Neural cell (in vitro differentiated cells): Measurements from ENCODE around the gene MICAL2. TPM values are rescaled to one million over a fixed set of nuclear protein-coding genes. Genes with fewer than 3 reads are reported as not detected.

Experiments used
- H2AFZ ChIP-seq: fragments of 200-600, 300-800 bp; sonication (generic), shearing (Covaris generic); 2 replicates; pipeline ENCODE4 v1.6.0; 2014; ENCODE audit warnings: low read depth, mild to moderate bottlenecking, antibody characterized with exemption, low read length, moderate library complexity
- H3F3A ChIP-seq: fragments of 200-600 bp; shearing (Covaris generic); 2 replicates; pipeline ENCODE4 v1.6.1; 2016; ENCODE audit warnings: mild to moderate bottlenecking, moderate library complexity, mixed read lengths, antibody characterized with exemption, low read length; ENCODE audit not compliant: insufficient read depth, poor library complexity, severe bottlenecking
- H3K27ac ChIP-seq: fragments of 200-600, 300-800 bp; sonication (generic), shearing (Covaris generic); 2 replicates; pipeline ENCODE4 v1.5.1; 2014; ENCODE audit warnings: mild to moderate bottlenecking, low read length, moderate library complexity
- H3K27me3 ChIP-seq: fragments of 300-800, 200-600 bp; sonication (generic), shearing (Covaris generic); 2 replicates; pipeline ENCODE4 v1.6.0; 2014; ENCODE audit warnings: mild to moderate bottlenecking, low read depth, low read length, moderate library complexity; ENCODE audit not compliant: insufficient read depth
- H3K36me3 ChIP-seq: fragments of 300-800, 200-600 bp; sonication (generic), shearing (Covaris generic); 2 replicates; pipeline ENCODE4 v1.5.1; 2014; ENCODE audit warnings: mild to moderate bottlenecking, antibody characterized with exemption, low read length, moderate library complexity; ENCODE audit not compliant: insufficient read depth
- H3K4me2 ChIP-seq: fragments of 300-800, 200-600 bp; sonication (generic), shearing (Covaris generic); 2 replicates; pipeline ENCODE4 v1.6.0; 2014; ENCODE audit warnings: mild to moderate bottlenecking, low read length
- H3K4me3 ChIP-seq: fragments of 300-800, 200-600 bp; sonication (generic), shearing (Covaris generic); 2 replicates; pipeline ENCODE4 v1.5.1; 2014; ENCODE audit warnings: mild to moderate bottlenecking, low read length, moderate library complexity
- H3K79me2 ChIP-seq: fragments of 200-600 bp; shearing (Covaris generic); replicated peaks from 2 replicates; pipeline ENCODE4 v1.6.0; 2014; ENCODE audit warnings: mild to moderate bottlenecking, low read length, moderate library complexity; ENCODE audit not compliant: insufficient read depth
- H3K9ac ChIP-seq: fragments of 300-800, 200-600 bp; sonication (generic), shearing (Covaris generic); 2 replicates; pipeline ENCODE4 v1.6.1; 2016; ENCODE audit warnings: mild to moderate bottlenecking, low read length, mixed read lengths
- H3K9me2 ChIP-seq: fragments of 200-600 bp; shearing (Covaris generic); 2 replicates; pipeline ENCODE4 v1.6.1; 2016; ENCODE audit warnings: mild to moderate bottlenecking, low read length, mixed read lengths; ENCODE audit not compliant: insufficient read depth
- H3K9me3 ChIP-seq: fragments of 200-600, 300-800 bp; sonication (generic), shearing (Covaris generic); 2 replicates; pipeline ENCODE4 v1.6.1; 2016; ENCODE audit warnings: mild to moderate bottlenecking, mixed run types, low read length, moderate library complexity, mixed read lengths
- H4K20me1 ChIP-seq: fragments of 200-600 bp; shearing (Covaris generic); 2 replicates; pipeline ENCODE4 v1.6.1; 2016; ENCODE audit warnings: mild to moderate bottlenecking, mixed run types; ENCODE audit not compliant: insufficient read depth
- CTCF ChIP-seq: fragments of 450-650 bp; IDR thresholded peaks from 2 replicates; pipeline ENCODE4 v1.5.1; 2014; ENCODE audit warnings: antibody characterized with exemption, mild to moderate bottlenecking, moderate library complexity; ENCODE audit not compliant: poor library complexity, severe bottlenecking
- EP300 ChIP-seq: fragments of 450-650 bp; conservative IDR thresholded peaks from 2 replicates; pipeline ENCODE4 v1.6.1; 2014; ENCODE audit warnings: antibody characterized with exemption, mild to moderate bottlenecking, moderate library complexity; ENCODE audit not compliant: poor library complexity, severe bottlenecking
- EZH2 ChIP-seq: fragments of 200-600, 300-800 bp; shearing (Covaris generic), sonication (generic); IDR thresholded peaks from 2 replicates; pipeline ENCODE4 v1.6.1; 2014; ENCODE audit warnings: antibody characterized with exemption, low read length, borderline replicate concordance, mild to moderate bottlenecking; ENCODE audit not compliant: insufficient read depth, poor library complexity, severe bottlenecking
- MXI1 ChIP-seq: fragments of 450-650 bp; conservative IDR thresholded peaks from 2 replicates; pipeline ENCODE4 v1.6.1; 2014; ENCODE audit warnings: antibody characterized with exemption, mild to moderate bottlenecking; ENCODE audit not compliant: poor library complexity, severe bottlenecking
- POLR2AphosphoS5 ChIP-seq: IDR thresholded peaks from 2 replicates; pipeline ENCODE4 v1.6.1; 2012
- RAD21 ChIP-seq: fragments of 450-650 bp; conservative IDR thresholded peaks from 2 replicates; pipeline ENCODE4 v1.6.1; 2014; ENCODE audit warnings: antibody characterized with exemption, mild to moderate bottlenecking, moderate library complexity
- REST ChIP-seq: IDR thresholded peaks from 2 replicates; pipeline ENCODE4 v1.6.1; 2012; ENCODE audit warnings: borderline replicate concordance
- SMC3 ChIP-seq: fragments of 450-650 bp; conservative IDR thresholded peaks from 2 replicates; pipeline ENCODE4 v1.6.1; 2014; ENCODE audit warnings: antibody characterized with exemption, mild to moderate bottlenecking, moderate library complexity; ENCODE audit not compliant: poor library complexity
- TAF1 ChIP-seq: IDR thresholded peaks from 2 replicates; pipeline ENCODE4 v1.6.1; 2012; ENCODE audit warnings: low read depth
- polyA plus RNA-seq: library from polyadenylated mRNA; depleted of rRNA; stranded (reverse); fragments of >200 nt; gene quantifications from 2 replicates; pipeline ENCODE4 v1.2.3, GENCODE V29; 2014

MICAL2 gene
- polyA plus RNA-seq, 1 donor from 2014 or later, result 2.2 TPM

GRCh38 chr11:12195768-12196167 lies 85.4 kb downstream of the MICAL2 start:
- H3K4me3 ChIP-seq, result no peak overlapping the region
- no peak overlapping the region for H2AFZ ChIP-seq
- no peaks in the 10 kb centered on the region for H3K79me2 ChIP-seq
- H3F3A ChIP-seq, result no peaks in the 10 kb centered on the region
- no peak overlapping the region for H3K4me2 ChIP-seq
- no peaks in the 10 kb centered on the region for H4K20me1 ChIP-seq
- H3K9me3 ChIP-seq, result no peaks in the 10 kb centered on the region
- H3K27me3 ChIP-seq, result no peaks in the 10 kb centered on the region
- TF ChIP-seq POLR2AphosphoS5 (no peak), CTCF (no peak), TAF1 (no peak)
- no peak overlapping the region for H3K9ac ChIP-seq
- no peaks in the 10 kb centered on the region for H3K36me3 ChIP-seq
- no peak overlapping the region for H3K27ac ChIP-seq
- H3K9me2 ChIP-seq, result no peaks in the 10 kb centered on the region

GRCh38 chr11:12196308-12196707 lies 85.9 kb downstream of the MICAL2 start:
- no peak for TF ChIP-seq MXI1
- TF ChIP-seq CTCF, result no peak
- no peak for TF ChIP-seq POLR2AphosphoS5
- no peak for TF ChIP-seq TAF1
- no peak for TF ChIP-seq REST
- TF ChIP-seq RAD21, result no peak
- TF ChIP-seq EP300, result no peak
- no peak for TF ChIP-seq EZH2
- TF ChIP-seq SMC3, result no peak
- no peaks in the 10 kb centered on the region for H3K79me2 ChIP-seq
- no peaks in the 10 kb centered on the region for H3K9me2 ChIP-seq
- no peaks in the 10 kb centered on the region for H3K36me3 ChIP-seq
- no peak overlapping the region for H3K9ac ChIP-seq
- H3K4me2 ChIP-seq, result no peak overlapping the region
- no peaks in the 10 kb centered on the region for H4K20me1 ChIP-seq
- H3K9me3 ChIP-seq, result no peaks in the 10 kb centered on the region
- no peaks in the 10 kb centered on the region for H3F3A ChIP-seq
- no peak overlapping the region for H2AFZ ChIP-seq
- no peaks in the 10 kb centered on the region for H3K27me3 ChIP-seq
- H3K27ac ChIP-seq, result no peak overlapping the region
- H3K4me3 ChIP-seq, result no peak overlapping the region
